CD14-positive monocyte (primary cell): ENCODE data around the gene SYNPO2. TPM values are rescaled to one million over a fixed set of nuclear protein-coding genes. Genes with fewer than 3 reads are reported as not detected.

Experiments
- DNase-seq, 3 donors: peaks; one replicate each; pipeline ENCODE4 v3.0.0-alpha.2; 2011 to 2022
- H2AFZ ChIP-seq: 2 replicates; pipeline ENCODE4 v1.6.0; 2012; ENCODE audit warnings: mild to moderate bottlenecking, low read depth, low read length, inconsistent platforms; ENCODE audit not compliant: insufficient read depth, poor library complexity, severe bottlenecking
- H3K27ac ChIP-seq, 2 donors: 1 replicate in 1 of 2; 2 replicates in 1 of 2; pipeline ENCODE4 v1.5.1; 2012 to 2013; ENCODE audit warnings: low read length in 2 of 2, control low read depth in 1 of 2, inconsistent platforms in 1 of 2, low read depth in 1 of 2, mild to moderate bottlenecking in 1 of 2
- H3K27me3 ChIP-seq, 2 donors: one replicate each; pipeline versions ENCODE4 v1.6.0 to v1.6.1; 2011 to 2013; ENCODE audit warnings: low read length in 2 of 2; ENCODE audit not compliant: control insufficient read depth in 2 of 2, insufficient read depth in 2 of 2
- H3K36me3 ChIP-seq, 2 donors: replicated peaks in 1 of 2; 1 replicate in 1 of 2; 2 replicates in 1 of 2; pipeline versions ENCODE4 v1.5.1 to v1.6.1; 2012 to 2013; ENCODE audit warnings: low read length in 2 of 2, control low read depth in 1 of 2, inconsistent platforms in 1 of 2, mild to moderate bottlenecking in 1 of 2; ENCODE audit not compliant: insufficient read depth in 2 of 2, control insufficient read depth in 1 of 2
- H3K4me1 ChIP-seq, 2 donors: 1 replicate in 1 of 2; 2 replicates in 1 of 2; pipeline versions ENCODE4 v1.5.1 to v1.6.1; 2012 to 2013; ENCODE audit warnings: low read length in 2 of 2, control low read depth in 1 of 2, inconsistent platforms in 1 of 2, mild to moderate bottlenecking in 1 of 2, moderate library complexity in 1 of 2; ENCODE audit not compliant: insufficient read depth in 2 of 2, control insufficient read depth in 1 of 2
- H3K4me2 ChIP-seq: replicated peaks from 2 replicates; pipeline ENCODE3; 2012; ENCODE audit warnings: low read length, moderate library complexity, mild to moderate bottlenecking; ENCODE audit not compliant: poor library complexity, severe bottlenecking; ENCODE audit errors: extremely low read depth
- H3K4me3 ChIP-seq, 3 experiments: fragments of 200-600 bp in 1 of 3; sonication (generic) in 1 of 3; replicated peaks in 1 of 3; 1 replicate in 2 of 3; 2 replicates in 1 of 3; pipeline ENCODE4 v1.5.1; 2011 to 2013; ENCODE audit warnings: low read length in 3 of 3, mild to moderate bottlenecking in 3 of 3, control low read depth in 2 of 3, low read depth in 2 of 3, inconsistent platforms in 1 of 3, moderate library complexity in 1 of 3
- H3K79me2 ChIP-seq: 2 replicates; pipeline ENCODE4 v1.6.0; 2012; ENCODE audit warnings: mild to moderate bottlenecking, control low read depth, inconsistent platforms, low read length, moderate library complexity; ENCODE audit not compliant: insufficient read depth
- H3K9ac ChIP-seq: 2 replicates; pipeline ENCODE4 v1.6.0; 2017; ENCODE audit warnings: low read length, mild to moderate bottlenecking; ENCODE audit not compliant: insufficient read depth, poor library complexity, severe bottlenecking
- H3K9me3 ChIP-seq, 2 donors: replicated peaks in 1 of 2; 1 replicate in 1 of 2; 2 replicates in 1 of 2; pipeline versions ENCODE4 v1.5.1 to v1.6.1; 2012 to 2013; ENCODE audit warnings: low read length in 2 of 2, control low read depth in 1 of 2; ENCODE audit not compliant: control insufficient read depth in 1 of 2, insufficient read depth in 1 of 2
- H4K20me1 ChIP-seq: 2 replicates; pipeline ENCODE4 v1.6.0; 2012; ENCODE audit warnings: mild to moderate bottlenecking, low read length, control low read depth, moderate library complexity; ENCODE audit not compliant: insufficient read depth
- H3K27ac Mint-ChIP-seq, 7 donors: one replicate each; pipeline ENCODE4 v1.8.0; 2020; ENCODE audit warnings: mild to moderate bottlenecking in 7 of 7, mixed read lengths in 7 of 7, moderate library complexity in 6 of 7, inconsistent platforms in 2 of 7
- H3K27me3 Mint-ChIP-seq, 3 donors: one replicate each; pipeline ENCODE4 v1.8.0; 2021 to 2022; ENCODE audit warnings: low read depth in 3 of 3, mild to moderate bottlenecking in 3 of 3, mixed read lengths in 3 of 3, moderate library complexity in 3 of 3, inconsistent platforms in 1 of 3
- H3K36me3 Mint-ChIP-seq, 2 donors: one replicate each; pipeline ENCODE4 v1.8.0; 2020; ENCODE audit warnings: mixed read lengths in 2 of 2, inconsistent platforms in 1 of 2, mild to moderate bottlenecking in 1 of 2
- H3K4me1 Mint-ChIP-seq: one replicate; pipeline ENCODE4 v1.8.0; 2020; ENCODE audit warnings: mild to moderate bottlenecking, mixed read lengths
- H3K4me3 Mint-ChIP-seq, 2 donors: one replicate each; pipeline ENCODE4 v1.8.0; 2020; ENCODE audit warnings: mild to moderate bottlenecking in 2 of 2, mixed read lengths in 2 of 2, moderate library complexity in 1 of 2
- H3K9me3 Mint-ChIP-seq, 7 donors: one replicate each; pipeline ENCODE4 v1.8.0; 2020 to 2022; ENCODE audit warnings: mixed read lengths in 7 of 7, mild to moderate bottlenecking in 6 of 7, moderate library complexity in 6 of 7, inconsistent platforms in 2 of 7
- WGBS: methylation state at CpG from one replicate; pipeline ENCODE4 v1.1.5; 2013; ENCODE audit warnings: missing lambda C conversion rate; ENCODE audit not compliant: insufficient coverage; 5-methylcytosine and 5-hydroxymethylcytosine counted together
- intact Hi-C, 2 donors: fragments of 100-400 bp; cut with micrococcal nuclease; formaldehyde crosslinking; loops; one replicate each; pipeline versions ENCODE4 v1.15.0 to v1.15.1; 2023
- polyA plus RNA-seq, 3 donors: library from polyadenylated mRNA; depleted of rRNA in 1 of 3; unstranded in 2 of 3; stranded (reverse) in 1 of 3; fragments of 300-500 nt in 2 of 3; fragments of >200 nt in 1 of 3; fragmentation: Illumina TruSeq in 2 of 3; gene quantifications; 1 replicate in 2 of 3; 2 replicates in 1 of 3; pipeline ENCODE4 v1.2.3, GENCODE V29; 2012 to 2021
- TF ChIP-seq, protein P1 (sequence below): fragments of 200-600 bp; IDR thresholded peaks from one replicate; pipeline ENCODE4 v1.8.0; 2022; ENCODE audit warnings: antibody characterized with exemption, mild to moderate bottlenecking

The SYNPO2 gene
- polyA plus RNA-seq, 3 donors: 0.04 TPM; not detected in 2

DNA sequence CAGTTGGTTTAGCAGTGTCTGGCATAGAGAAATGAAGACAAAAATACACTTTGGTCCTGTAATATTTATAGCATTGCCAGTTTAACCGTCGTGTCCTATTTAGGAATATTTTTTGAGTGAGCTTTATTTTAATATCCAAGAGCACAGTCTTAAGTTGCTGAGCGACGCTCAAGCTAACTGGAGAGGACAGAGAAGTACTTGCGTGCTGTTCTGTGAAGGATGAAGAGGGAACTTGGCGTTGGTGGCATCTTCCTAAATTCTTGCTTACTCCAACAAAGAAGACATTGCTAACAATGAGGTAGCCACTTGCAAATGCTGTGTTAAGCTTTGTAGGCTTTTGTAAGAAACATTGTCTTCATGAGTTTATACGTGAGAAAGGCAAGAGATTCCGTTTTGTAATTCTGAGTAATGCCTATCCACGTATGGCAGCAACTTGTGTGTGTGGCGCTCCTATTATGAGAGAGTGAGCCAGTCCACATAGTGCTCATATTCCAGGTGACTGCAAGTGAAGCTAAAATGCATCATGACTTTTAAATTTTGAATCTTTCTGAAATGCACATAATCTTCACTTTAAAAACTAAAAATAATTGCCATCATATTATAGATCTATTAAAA, 50.6 kb downstream of the SYNPO2 start:
- Histone ChIP-seq H4K20me1 (no peaks in the 10 kb centered on the region), H3K27ac (no peak overlapping the region), H3K36me3 (no peaks in the 10 kb centered on the region), H3K4me2 (no peak overlapping the region), H3K4me3 (no peak overlapping the region), H3K4me1 (no peaks in the 10 kb centered on the region), H3K9ac (no peak overlapping the region), H3K9me3 (no peaks in the 10 kb centered on the region), H3K79me2 (no peaks in the 10 kb centered on the region), H2AFZ (no peak overlapping the region), H3K27me3 (no peaks in the 10 kb centered on the region)
- Mint-ChIP-seq H3K27me3 (no peaks in the 10 kb centered on the region), H3K27ac (no peak overlapping the region), H3K4me3 (no peak overlapping the region), H3K36me3 (no peaks in the 10 kb centered on the region), H3K4me1 (peaks cover 13% of the 10 kb centered on the region), H3K9me3 (peaks cover 0 to 3% (median 1%) of the 10 kb centered on the region in 7 donors)
- no peak for DNase-seq
- intact Hi-C loops: no loop called here
- WGBS: 100% methylated on average over 3 of the region's 10 CpGs
- TF ChIP-seq, protein P1, sequence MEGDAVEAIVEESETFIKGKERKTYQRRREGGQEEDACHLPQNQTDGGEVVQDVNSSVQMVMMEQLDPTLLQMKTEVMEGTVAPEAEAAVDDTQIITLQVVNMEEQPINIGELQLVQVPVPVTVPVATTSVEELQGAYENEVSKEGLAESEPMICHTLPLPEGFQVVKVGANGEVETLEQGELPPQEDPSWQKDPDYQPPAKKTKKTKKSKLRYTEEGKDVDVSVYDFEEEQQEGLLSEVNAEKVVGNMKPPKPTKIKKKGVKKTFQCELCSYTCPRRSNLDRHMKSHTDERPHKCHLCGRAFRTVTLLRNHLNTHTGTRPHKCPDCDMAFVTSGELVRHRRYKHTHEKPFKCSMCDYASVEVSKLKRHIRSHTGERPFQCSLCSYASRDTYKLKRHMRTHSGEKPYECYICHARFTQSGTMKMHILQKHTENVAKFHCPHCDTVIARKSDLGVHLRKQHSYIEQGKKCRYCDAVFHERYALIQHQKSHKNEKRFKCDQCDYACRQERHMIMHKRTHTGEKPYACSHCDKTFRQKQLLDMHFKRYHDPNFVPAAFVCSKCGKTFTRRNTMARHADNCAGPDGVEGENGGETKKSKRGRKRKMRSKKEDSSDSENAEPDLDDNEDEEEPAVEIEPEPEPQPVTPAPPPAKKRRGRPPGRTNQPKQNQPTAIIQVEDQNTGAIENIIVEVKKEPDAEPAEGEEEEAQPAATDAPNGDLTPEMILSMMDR: no peak

DNA sequence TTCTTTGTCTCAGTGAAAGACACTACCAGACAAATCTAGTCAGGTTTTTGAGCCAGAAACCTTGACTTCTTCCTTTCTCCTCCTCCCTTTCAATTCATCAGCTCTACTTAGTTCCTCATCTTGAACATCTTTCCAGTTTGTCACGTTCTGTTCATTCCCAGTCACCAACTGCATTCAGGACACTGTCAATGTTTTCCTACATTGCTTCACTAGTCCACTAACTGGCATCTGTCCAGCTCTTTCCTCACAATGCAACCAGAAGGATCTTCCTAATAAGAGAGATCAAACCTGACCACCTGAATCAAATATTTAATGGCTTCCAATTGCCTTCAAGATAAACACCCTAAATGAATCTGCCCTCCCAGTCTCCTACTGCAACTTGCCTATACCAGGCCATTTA, 52.5 kb downstream of the SYNPO2 start:
- WGBS: 18% methylated on average over 1 of the region's 1 CpG
- Histone ChIP-seq H3K4me3 (no peak overlapping the region), H3K36me3 (no peaks in the 10 kb centered on the region), H3K9me3 (no peaks in the 10 kb centered on the region), H3K27ac (no peak overlapping the region), H2AFZ (no peak overlapping the region), H3K4me2 (no peak overlapping the region), H3K4me1 (no peaks in the 10 kb centered on the region), H4K20me1 (no peaks in the 10 kb centered on the region), H3K9ac (no peak overlapping the region), H3K27me3 (no peaks in the 10 kb centered on the region), H3K79me2 (no peaks in the 10 kb centered on the region)
- TF ChIP-seq, protein P1: no peak
- H3K27ac Mint-ChIP-seq: no peak overlapping the region
- H3K4me1 Mint-ChIP-seq: peaks cover 10% of the 10 kb centered on the region
- peaks cover 0 to 3% (median 0%) of the 10 kb centered on the region in 7 donors for H3K9me3 Mint-ChIP-seq
- H3K4me3 Mint-ChIP-seq: no peak overlapping the region
- no peak for DNase-seq
- intact Hi-C loops: no loop called here
- peaks cover 0 to 3% (median 2%) of the 10 kb centered on the region in 3 donors for H3K27me3 Mint-ChIP-seq
- H3K36me3 Mint-ChIP-seq: no peaks in the 10 kb centered on the region
